A549 (cell line): ENCODE results near the gene ACCSL. TPM values are rescaled to one million over a fixed set of nuclear protein-coding genes. Genes with fewer than 3 reads are reported as not detected.
A peak's percentile ranks its signal among the peaks of the same experiment; 100 is the strongest.

Source experiments
- ATAC-seq, 2 experiments: fragments of 200-7000 bp in 1 of 2; fragments of >200 bp in 1 of 2; cut with Nextera tagmentation in 1 of 2; cut with Tn5 transposase in 1 of 2; 3 replicates each; pipeline versions ENCODE4 v1.8.0 to v1.9.1; 2018 to 2020; ENCODE audit warnings: mild to moderate bottlenecking in 1 of 2, moderate library complexity in 1 of 2
- CTCF ChIA-PET: fragments of 300-600 bp; sonication (Branson Sonifier 250); formaldehyde crosslinking; extraction: SDS; loops from one replicate; lab custom pipeline; 2021; ENCODE audit warnings: antibody characterized with exemption, inconsistent platforms; lab: Yijun Ruan, JAX
- POLR2A ChIA-PET: fragments of 350-600 bp; formaldehyde crosslinking; extraction: SDS; loops from one replicate; lab custom pipeline; 2021; ENCODE audit warnings: antibody characterized with exemption, inconsistent platforms; lab: Yijun Ruan, JAX
- DNase-seq, 2 experiments: peaks; one replicate each; pipeline versions ENCODE4 v3.0.0 to v3.0.0-alpha.2; 2011 to 2016; ENCODE audit warnings: low read depth in 1 of 2, low spot score in 1 of 2
- FAIRE-seq: peaks from 2 replicates; lab custom pipeline; 2011; peaks lifted over from hg19 to GRCh38; lab: Jason Lieb, UNC
- H3K27ac ChIP-seq, 2 experiments: fragments of >200 bp; sonication (Bioruptor Twin); formaldehyde crosslinking; 3 replicates each; pipeline ENCODE4 v1.5.1; 2016 to 2017
- H3K4me1 ChIP-seq: fragments of >200 bp; sonication (Bioruptor Twin); formaldehyde crosslinking; 3 replicates; pipeline ENCODE4 v1.6.1; 2016
- H3K4me2 ChIP-seq: fragments of >200 bp; sonication (Bioruptor Twin); formaldehyde crosslinking; 3 replicates; pipeline ENCODE4 v1.6.1; 2016
- H3K4me3 ChIP-seq: fragments of >200 bp; sonication (Bioruptor Twin); formaldehyde crosslinking; 3 replicates; pipeline ENCODE4 v1.5.1; 2016
- H3K9me3 ChIP-seq: fragments of >200 bp; sonication (Bioruptor Twin); formaldehyde crosslinking; 3 replicates; pipeline ENCODE4 v1.6.1; 2016
- CBX8 ChIP-seq: fragments of 200-600 bp; sonication (generic); IDR thresholded peaks from 2 replicates; pipeline ENCODE4 v1.6.1; 2016
- KDM5A ChIP-seq: fragments of 200-600 bp; sonication (generic); IDR thresholded peaks from 2 replicates; pipeline ENCODE4 v1.6.1; 2016; ENCODE audit warnings: antibody characterized with exemption, mild to moderate bottlenecking
- POLR2A ChIP-seq: IDR thresholded peaks from 2 replicates; pipeline ENCODE4 v1.6.1; 2012; ENCODE audit warnings: mild to moderate bottlenecking, low read length
- POLR2AphosphoS2 ChIP-seq: conservative IDR thresholded peaks from 2 replicates; pipeline ENCODE4 v1.6.1; 2012; ENCODE audit warnings: low read length, improper control_type of control experiment, inconsistent platforms
- RAD21 ChIP-seq, 2 experiments: fragments of >200 bp in 1 of 2; sonication (Bioruptor Twin) in 1 of 2; formaldehyde crosslinking in 1 of 2; IDR thresholded peaks in 1 of 2; conservative IDR thresholded peaks in 1 of 2; 2 replicates in 1 of 2; 3 replicates in 1 of 2; pipeline ENCODE4 v1.6.1; 2012 to 2018; ENCODE audit warnings: inconsistent platforms in 1 of 2
- RCOR1 ChIP-seq: fragments of 150-350 bp; IDR thresholded peaks from 2 replicates; pipeline ENCODE4 v1.6.1; 2014; ENCODE audit warnings: antibody characterized with exemption, low read length, low read depth
- SMC3 ChIP-seq: fragments of >200 bp; sonication (Bioruptor Twin); formaldehyde crosslinking; IDR thresholded peaks from 3 replicates; pipeline ENCODE4 v1.6.1; 2018; ENCODE audit warnings: inconsistent platforms
- TFCP2L1 ChIP-seq: fragments of 250-450 bp; sonication (Bioruptor Pico); IDR thresholded peaks from 2 replicates; pipeline ENCODE4 v1.5.0; 2021; ENCODE audit warnings: mild to moderate bottlenecking
- ZNF302 ChIP-seq: fragments of 250-450 bp; sonication (Bioruptor Pico); IDR thresholded peaks from 2 replicates; pipeline ENCODE4 v1.9.0; 2021; ENCODE audit warnings: inconsistent platforms, mild to moderate bottlenecking, moderate library complexity
- WGBS: methylation state at CpG from one replicate; pipeline ENCODE4 v1.1.6; 2017; ENCODE audit errors: missing lambda C conversion rate; 5-methylcytosine and 5-hydroxymethylcytosine counted together
- polyA plus RNA-seq, 4 experiments: library from polyadenylated mRNA; depleted of rRNA in 3 of 4; stranded (reverse); fragments of >200 nt; fragmentation: RNase III in 1 of 4; extraction: RNeasy Plus Mini Kit Qiagen cat#74134 plus additional on column Dnase treatment in 1 of 4; gene quantifications; 2 replicates in 3 of 4; 3 replicates in 1 of 4; pipeline ENCODE4 v1.2.3, GENCODE V29; 2011 to 2017
- TF ChIP-seq, protein P1 (sequence below): fragments of >200 bp; sonication (Bioruptor Twin); formaldehyde crosslinking; IDR thresholded peaks from 3 replicates; pipeline ENCODE4 v1.5.1; 2016
- TF ChIP-seq, protein P2 (sequence below): fragments of 200-600 bp; sonication (generic); IDR thresholded peaks from 2 replicates; pipeline ENCODE4 v1.6.1; 2016; ENCODE audit warnings: antibody characterized with exemption, mild to moderate bottlenecking, moderate library complexity
- TF ChIP-seq, protein P3 (sequence below): fragments of >200 bp; sonication (Bioruptor Twin); formaldehyde crosslinking; IDR thresholded peaks from 2 replicates; pipeline ENCODE4 v1.6.1; 2016
- TF ChIP-seq, protein P4 (sequence below): IDR thresholded peaks from 2 replicates; pipeline ENCODE4 v1.6.1; 2012

The ACCSL gene
- polyA plus RNA-seq, 2 of the 4 experiments (the other 2 are of a cell fraction), result not detected

DNA sequence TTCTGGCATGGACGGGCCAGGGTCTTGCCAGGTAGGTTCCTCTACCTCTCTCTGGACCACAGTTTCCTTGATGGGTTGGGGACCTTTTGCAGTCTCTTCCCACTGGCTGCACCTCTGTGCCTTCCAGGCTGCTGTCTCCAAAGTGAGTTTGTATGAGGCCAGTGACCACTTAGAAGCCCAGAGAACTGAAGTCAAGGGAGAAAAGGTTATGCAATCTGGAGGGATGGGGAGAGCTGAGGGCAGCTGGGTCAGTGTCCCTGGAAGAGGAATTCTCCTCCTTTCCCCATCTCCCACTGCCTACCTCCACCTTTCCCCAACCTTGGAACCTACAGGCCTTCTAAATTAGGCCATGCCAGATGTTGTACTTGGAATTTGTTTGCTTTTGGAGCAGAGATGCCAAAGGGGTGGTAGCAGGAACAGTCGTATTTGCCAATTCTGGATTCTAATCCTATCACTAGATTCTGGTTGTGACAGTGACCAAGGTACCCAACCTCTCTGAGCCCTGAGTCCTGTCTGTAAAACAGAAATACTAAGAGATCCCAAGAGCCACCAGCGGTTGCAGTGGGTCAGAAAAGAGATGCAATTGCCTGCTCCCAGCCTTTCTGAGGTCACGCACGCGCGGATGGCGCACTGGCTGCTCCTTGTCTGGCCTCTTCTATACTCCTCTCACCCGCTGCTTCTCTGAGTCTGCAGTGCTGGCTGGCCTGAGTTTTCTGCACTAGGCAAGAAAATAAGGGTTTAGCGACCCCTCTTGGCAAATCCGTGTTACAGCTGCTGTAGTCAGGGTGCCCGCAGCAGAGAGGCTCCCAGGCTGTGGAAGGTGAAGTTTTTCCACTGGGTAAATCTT is 10.7 kb upstream of the ACCSL start:
- DNase-seq (peak; percentile 54 to 72), FAIRE-seq (no peak), ATAC-seq (peak; percentile 90 to 98)
- Histone ChIP-seq H3K27ac (no peak overlapping the region), H3K9me3 (peaks cover 2% of the 10 kb centered on the region; the same call in 1 of the 3 replicates), H3K4me1 (no peaks in the 10 kb centered on the region), H3K4me3 (no peak overlapping the region), H3K4me2 (no peak overlapping the region)
- ChIA-PET CTCF (interaction anchor here (0.6 to 15.2 kb wide), 31 partner anchors 9 to 532 kb away, joined by 3 to 159 read pairs (median 4); partner anchors contain the start of genes ACCSL and C11orf96), POLR2A (interaction anchor here (0.6 to 1.2 kb wide), 2 partner anchors 53 to 147 kb away, joined by 3 to 4 read pairs; no protein-coding TSS in a partner anchor)
- TF ChIP-seq SMC3 (peak; percentile 76), KDM5A (no peak), POLR2A (no peak), RCOR1 (no peak), CBX8 (no peak), RAD21 (conservative IDR thresholded peaks at IDR 0.05 in 1 of 2, IDR thresholded peaks at IDR 0.05 in 1 of 2) (peak; percentile 85 to 89)
- TF ChIP-seq, protein P1, sequence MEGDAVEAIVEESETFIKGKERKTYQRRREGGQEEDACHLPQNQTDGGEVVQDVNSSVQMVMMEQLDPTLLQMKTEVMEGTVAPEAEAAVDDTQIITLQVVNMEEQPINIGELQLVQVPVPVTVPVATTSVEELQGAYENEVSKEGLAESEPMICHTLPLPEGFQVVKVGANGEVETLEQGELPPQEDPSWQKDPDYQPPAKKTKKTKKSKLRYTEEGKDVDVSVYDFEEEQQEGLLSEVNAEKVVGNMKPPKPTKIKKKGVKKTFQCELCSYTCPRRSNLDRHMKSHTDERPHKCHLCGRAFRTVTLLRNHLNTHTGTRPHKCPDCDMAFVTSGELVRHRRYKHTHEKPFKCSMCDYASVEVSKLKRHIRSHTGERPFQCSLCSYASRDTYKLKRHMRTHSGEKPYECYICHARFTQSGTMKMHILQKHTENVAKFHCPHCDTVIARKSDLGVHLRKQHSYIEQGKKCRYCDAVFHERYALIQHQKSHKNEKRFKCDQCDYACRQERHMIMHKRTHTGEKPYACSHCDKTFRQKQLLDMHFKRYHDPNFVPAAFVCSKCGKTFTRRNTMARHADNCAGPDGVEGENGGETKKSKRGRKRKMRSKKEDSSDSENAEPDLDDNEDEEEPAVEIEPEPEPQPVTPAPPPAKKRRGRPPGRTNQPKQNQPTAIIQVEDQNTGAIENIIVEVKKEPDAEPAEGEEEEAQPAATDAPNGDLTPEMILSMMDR, result peak; percentile 66
- TF ChIP-seq, protein P2, sequence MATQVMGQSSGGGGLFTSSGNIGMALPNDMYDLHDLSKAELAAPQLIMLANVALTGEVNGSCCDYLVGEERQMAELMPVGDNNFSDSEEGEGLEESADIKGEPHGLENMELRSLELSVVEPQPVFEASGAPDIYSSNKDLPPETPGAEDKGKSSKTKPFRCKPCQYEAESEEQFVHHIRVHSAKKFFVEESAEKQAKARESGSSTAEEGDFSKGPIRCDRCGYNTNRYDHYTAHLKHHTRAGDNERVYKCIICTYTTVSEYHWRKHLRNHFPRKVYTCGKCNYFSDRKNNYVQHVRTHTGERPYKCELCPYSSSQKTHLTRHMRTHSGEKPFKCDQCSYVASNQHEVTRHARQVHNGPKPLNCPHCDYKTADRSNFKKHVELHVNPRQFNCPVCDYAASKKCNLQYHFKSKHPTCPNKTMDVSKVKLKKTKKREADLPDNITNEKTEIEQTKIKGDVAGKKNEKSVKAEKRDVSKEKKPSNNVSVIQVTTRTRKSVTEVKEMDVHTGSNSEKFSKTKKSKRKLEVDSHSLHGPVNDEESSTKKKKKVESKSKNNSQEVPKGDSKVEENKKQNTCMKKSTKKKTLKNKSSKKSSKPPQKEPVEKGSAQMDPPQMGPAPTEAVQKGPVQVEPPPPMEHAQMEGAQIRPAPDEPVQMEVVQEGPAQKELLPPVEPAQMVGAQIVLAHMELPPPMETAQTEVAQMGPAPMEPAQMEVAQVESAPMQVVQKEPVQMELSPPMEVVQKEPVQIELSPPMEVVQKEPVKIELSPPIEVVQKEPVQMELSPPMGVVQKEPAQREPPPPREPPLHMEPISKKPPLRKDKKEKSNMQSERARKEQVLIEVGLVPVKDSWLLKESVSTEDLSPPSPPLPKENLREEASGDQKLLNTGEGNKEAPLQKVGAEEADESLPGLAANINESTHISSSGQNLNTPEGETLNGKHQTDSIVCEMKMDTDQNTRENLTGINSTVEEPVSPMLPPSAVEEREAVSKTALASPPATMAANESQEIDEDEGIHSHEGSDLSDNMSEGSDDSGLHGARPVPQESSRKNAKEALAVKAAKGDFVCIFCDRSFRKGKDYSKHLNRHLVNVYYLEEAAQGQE, result no peak
- TF ChIP-seq, protein P3, sequence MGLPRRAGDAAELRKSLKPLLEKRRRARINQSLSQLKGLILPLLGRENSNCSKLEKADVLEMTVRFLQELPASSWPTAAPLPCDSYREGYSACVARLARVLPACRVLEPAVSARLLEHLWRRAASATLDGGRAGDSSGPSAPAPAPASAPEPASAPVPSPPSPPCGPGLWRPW, result no peak
- TF ChIP-seq, protein P4, sequence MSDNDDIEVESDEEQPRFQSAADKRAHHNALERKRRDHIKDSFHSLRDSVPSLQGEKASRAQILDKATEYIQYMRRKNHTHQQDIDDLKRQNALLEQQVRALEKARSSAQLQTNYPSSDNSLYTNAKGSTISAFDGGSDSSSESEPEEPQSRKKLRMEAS, result no peak
- WGBS, result 20% methylated on average over 12 of the region's 12 CpGs

DNA sequence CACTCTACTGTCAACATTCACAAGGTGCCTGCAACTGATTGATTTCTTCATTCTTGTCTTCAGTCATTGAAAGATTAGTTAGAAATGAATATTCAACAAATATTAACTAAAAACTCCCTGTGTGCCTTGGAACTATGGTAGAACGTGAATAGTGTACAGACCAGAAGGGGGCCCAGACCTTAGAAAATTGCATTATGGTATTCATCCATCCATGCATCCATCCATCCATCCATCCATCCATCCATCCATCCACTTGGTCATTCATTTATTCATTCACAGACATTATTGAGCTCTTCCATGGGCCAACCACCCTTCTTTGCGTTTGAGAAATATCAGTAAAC is 10.2 kb upstream of the ACCSL start:
- CTCF ChIA-PET, result interaction anchor here (0.6 to 15.2 kb wide), 30 partner anchors 9 to 533 kb away, joined by 3 to 159 read pairs (median 4); partner anchors contain the start of genes ACCSL and C11orf96
- 72% methylated on average over 2 of the region's 2 CpGs for WGBS
- H3K9me3 ChIP-seq, result peaks cover 2% of the 10 kb centered on the region; the same call in 1 of the 3 replicates
- H3K4me2 ChIP-seq, result no peak overlapping the region
- no peak overlapping the region for H3K4me3 ChIP-seq
- ATAC-seq (peak; percentile 47 to 63; a peak in 4 of 6 replicates), DNase-seq (no peak), FAIRE-seq (no peak)
- POLR2A ChIA-PET, result interaction anchor here (1.2 kb wide), 1 partner anchor 148 kb away, joined by 3 read pairs; no protein-coding TSS in a partner anchor
- H3K4me1 ChIP-seq, result no peaks in the 10 kb centered on the region
- no peak overlapping the region for H3K27ac ChIP-seq
- TF ChIP-seq ZNF302 (CRISPR knock-in tag) (no peak), TFCP2L1 (CRISPR knock-in tag) (no peak), POLR2AphosphoS2 (no peak)
- TF ChIP-seq, protein P1, result 0 out of 3 replicates have a peak, but pooled peaks have one; percentile 2
